RKO (cell line): Measurements from ENCODE around the gene RFC2.
A peak's percentile ranks its signal among the peaks of the same experiment; 100 is the strongest.
"Not testable (repeated sequence)": the region's sequence is repeated elsewhere in the genome, so short reads cannot be mapped to it uniquely, and the experiment has no call there.

Experiments
- DNase-seq: peaks from one replicate; pipeline ENCODE4 v3.0.0-alpha.2; 2016; ENCODE audit warnings: low spot score

The RFC2 gene

DNA sequence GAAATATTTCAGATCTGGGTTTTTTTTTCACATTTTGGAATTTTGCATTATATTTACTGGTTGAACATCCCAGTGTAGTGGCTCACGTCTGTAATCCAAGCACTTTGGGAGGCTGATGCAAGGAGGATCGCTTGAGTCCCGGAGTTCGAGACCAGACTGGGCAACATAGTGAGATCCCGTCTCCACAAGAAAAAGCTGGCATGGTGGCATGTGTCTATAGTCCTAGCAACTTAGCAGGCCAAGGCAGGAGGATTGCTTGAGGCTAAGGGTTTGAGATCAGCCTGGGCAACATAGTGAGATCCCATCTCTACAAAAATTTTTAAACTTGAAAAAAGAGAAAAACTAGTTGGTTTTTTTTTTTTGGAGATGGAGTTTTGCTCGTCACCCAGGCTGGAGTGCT, 6.0 kb downstream of the RFC2 start:
- no peak for DNase-seq

DNA sequence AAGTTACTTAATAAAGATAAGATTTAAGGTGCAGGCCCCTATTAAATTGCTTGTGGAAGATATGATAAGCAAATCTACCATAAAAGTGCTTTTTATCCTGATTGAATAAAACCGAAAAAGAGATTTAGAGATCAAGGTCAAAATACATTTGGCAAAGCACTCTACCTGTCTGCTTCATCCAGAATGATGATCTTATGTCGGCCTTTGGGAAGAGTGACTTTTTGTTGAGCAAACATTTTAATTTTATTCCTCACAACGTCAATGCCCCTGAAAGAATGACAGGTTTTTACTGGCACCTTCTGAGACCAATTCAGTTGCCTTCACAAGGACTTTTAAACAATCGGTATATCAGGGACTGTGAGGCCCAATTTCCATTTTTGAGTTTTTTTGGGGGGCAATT, 7.7 kb downstream of the RFC2 start:
- no peak for DNase-seq

DNA sequence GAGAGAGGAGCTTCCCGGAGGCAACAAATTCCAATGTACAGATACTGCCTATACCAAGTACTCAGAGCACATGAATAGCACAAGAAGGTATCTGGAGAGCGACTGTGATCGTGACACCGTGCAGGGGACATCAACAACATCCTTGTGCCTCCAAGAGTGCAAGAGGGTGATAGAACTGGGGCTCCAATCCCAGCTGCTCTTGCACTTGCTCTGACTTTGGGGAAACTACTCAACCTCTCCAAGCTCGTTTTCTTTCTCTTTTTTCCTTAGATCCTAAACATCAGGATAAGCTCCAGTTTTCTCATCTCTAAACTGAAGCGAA, 12.1 kb downstream of the RFC2 start:
- no peak for DNase-seq

DNA sequence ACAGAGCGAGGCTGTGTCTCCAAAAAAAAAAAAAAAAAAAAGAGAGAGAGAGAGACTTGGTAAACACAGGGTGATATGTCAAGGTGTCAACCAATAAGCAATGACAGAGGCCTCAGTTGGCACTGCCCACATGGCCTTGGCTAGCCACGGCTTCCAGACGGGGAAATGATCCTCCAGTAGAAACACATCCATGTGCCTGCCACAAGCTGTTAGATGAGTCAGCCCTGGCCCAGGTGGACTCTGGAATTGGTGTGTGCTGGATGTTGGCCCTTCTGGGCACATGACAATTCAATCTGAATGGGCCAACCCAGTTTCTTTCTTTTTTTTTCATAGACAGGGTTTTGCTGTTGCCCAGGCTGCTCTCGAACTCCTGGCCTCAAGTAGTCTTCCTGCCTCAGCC, 13.7 kb downstream of the RFC2 start:
- no peak for DNase-seq

DNA sequence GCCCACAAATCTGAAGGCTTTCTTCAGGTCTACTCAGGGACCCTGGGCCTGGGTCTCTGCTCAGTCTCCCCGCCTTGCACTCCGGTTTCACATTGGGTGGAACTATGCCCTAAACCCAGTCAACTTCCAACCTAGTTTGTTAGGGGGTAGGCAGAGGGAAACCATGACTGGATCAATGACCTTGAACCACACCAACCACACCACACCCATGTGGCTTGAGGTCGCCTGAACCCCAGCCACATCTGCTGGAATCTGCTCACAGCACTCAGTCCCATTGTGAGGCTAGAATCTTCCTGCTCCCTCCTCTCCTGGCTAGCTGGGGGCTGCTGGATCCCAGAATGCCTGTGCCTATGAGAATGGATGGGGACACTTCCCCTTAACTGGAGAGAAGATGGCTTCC, 17.9 kb downstream of the RFC2 start:
- DNase-seq = no peak

DNA sequence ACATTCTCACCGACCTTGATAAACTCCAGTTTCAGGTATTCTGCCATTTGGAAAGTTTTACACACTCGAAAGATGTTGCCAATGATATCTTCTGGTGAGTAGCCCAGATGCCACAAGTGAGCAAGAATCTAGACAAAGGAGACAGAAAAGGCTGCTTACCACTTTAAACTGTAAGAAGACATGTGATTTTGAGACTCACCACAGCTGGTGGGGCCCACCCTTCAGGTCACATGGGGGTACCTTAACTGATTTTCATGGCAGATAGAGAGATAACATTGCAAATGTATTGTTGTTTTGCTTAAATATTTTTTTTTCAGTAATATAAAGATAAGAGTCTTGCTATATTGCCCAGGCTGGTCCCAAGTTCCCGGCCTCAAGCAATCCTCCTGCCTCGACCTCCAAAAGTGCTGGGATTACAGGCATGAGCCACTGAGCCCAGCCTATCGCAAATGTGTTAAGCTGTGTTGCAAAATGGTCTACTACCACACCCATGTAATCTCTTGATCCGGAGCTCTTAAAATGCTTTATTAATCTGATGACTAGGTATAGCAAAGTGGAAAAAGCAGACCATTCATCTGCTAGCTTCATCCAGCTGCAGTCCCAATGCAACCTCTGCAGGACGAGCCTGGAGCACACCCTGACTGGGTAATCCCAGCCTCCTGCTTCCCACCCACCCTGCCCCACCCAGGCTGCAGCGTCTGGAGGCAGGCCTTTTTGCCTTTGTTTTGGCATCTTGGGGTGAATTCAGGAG, 18.5 kb downstream of the RFC2 start:
- no peak for DNase-seq

DNA sequence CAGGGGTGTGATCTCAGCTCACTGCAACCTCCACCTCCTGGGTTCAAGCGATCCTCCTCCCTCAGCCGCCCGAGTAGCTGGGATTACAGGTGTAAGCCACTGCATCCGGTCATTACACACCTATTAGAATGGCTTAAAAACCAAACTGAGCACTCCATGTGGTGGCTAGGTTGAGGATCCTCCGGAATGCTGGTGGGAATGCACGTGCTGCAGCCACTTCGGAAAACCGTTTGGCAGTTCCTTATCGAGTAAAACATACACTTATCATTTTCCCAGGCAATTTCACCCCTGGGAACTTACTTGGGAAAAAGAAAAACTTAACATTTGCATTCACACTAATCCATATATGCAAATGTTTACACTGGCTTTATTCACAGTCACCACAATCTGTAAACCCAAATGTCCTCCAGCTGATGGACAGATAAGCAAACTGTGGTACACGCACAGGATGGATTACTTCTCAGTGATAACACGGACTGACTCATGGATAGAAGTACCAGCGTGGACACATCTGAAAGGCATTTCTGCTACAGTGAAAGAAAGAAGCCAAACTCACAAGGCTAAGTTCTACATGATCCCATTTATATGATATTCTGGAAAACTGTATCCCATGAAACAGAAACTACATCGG, 20.4 kb downstream of the RFC2 start:
- DNase-seq = peak; percentile 38

DNA sequence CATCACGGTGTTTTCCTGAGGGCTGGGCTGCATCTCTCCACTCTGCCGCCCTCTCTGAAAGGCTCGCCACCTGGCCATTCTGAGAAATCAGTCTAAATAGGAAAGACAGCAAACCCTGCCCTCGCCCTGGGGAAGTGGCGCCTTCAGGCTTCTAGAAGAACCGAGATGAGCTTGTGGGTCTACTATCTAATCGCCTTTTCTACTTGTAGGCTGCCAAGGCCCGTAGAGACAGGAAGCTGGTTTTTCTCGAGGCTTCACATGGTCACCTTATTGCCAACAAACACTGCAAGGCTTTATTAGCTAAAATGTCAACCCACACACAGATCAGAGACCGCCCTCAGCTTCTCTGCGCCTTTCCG, 23.0 kb downstream of the RFC2 start:
- DNase-seq = no peak

DNA sequence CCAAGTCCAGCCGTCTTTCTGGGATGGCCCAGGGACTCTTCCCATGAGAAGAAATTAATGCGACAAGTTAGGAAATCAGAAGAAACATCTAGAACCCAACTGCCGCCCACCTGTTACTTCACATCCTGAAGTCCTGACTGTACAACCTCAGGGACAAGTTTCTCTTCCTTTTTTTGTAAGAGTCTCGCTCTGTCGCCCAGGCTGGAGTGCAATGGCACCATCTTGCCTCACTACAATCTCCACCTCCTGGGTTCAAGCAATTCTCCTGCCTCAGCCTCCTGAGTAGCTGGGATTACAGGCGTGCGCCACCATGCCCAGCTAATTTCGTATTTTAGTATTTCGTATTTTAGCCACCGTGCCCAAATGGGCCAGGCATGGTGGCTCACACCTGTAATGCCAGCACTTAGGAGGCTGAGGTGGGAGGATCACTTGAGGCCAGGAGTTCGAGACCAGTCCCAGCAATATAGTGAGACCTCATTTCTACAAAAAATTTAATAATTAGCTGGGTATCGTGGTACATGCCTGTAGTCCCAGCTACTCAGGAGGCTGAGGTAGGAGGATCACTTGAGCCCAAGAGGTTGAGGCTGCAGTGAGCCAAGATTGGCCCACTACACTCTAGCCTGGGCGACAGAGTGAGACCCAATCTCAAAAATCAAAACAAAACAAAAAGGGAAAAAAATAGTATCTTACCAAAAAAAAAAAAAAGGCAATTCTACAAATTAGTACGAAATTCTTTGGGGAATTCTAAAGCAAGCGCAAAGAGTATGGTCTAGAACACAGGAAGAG, 23.6 kb downstream of the RFC2 start:
- no peak for DNase-seq

DNA sequence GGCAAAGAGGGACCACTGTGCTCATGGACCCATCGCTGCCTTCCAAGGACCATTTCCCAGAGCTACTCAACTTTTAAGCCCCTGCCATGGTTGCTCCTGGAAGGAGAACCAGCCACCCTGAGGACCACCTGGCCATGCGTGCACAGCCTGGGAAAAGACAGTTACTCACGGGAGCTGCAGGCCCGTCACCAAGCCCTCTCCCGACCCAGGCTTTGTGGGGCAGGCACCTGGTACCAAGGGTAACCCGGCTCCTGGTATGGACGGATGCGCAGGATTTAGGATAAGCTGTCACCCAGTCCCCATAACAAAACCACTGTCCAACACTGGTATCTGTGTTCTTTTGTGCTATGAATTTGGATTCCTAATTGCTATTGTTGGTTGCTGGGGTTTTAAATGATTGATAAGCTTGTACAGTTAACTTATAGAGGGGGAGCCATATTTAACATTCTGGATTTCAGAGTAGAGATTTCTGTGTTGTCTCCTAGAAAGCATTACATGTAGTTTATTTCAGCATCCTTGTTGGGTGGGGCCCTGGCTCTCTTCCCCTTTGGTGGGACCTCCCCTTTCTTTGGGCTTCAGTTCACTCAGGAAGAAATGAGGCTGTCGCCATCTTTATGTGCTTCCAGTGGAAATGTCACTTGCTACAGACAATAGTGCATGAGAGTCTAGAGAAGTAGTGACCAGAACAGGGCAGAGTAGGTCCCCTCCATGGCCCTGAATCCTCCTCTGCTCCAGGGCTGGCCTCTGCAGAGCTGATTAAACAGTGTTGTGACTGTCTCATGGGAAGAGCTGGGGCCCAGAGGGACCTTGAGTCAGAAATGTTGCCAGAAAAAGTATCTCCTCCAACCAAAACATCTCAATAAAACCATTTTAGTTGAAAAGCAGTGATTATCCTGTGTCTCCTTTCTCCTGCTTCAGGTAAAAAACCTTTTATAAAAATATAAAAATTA, 25.0 kb downstream of the RFC2 start:
- DNase-seq = no peak

DNA sequence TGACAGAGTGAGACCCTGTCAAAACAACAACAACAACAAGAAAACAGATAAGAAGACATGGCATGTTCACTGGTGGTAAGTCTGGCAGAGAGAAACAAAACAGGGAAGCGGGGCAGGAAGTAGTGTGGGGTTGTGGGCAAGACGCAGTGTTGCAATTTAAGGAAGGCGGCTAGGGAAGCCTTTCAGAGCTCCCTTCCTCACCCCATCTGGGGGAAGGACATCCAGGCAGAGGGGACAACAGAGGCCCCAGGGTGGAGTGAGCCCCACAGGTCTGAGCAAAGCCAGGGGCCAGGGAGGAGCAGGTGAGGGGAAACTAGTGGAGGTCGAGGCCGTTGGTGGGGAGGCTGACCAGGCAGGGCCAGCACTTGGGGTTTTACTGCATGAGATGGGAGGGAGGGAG, 27.6 kb downstream of the RFC2 start:
- DNase-seq = no peak

DNA sequence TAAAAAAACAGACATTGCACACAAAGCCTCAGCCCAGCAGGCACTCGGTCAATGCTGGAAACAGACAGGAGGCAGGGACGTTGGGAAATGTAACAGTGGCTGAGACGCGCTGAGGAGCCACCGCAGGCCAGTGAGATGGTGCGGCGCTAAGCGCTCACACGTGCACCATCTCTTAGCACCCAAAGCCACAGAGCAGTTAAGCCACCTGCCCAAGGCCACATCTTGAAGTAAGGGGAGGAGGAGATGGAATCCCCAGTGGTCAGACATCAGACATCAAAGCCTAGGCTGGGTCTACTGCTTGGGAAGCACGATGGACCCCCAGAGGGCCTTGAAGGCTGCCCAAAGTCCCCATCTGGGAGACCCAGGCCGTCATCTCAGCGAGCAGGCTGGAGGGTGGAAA, 28.8 kb downstream of the RFC2 start:
- no peak for DNase-seq

DNA sequence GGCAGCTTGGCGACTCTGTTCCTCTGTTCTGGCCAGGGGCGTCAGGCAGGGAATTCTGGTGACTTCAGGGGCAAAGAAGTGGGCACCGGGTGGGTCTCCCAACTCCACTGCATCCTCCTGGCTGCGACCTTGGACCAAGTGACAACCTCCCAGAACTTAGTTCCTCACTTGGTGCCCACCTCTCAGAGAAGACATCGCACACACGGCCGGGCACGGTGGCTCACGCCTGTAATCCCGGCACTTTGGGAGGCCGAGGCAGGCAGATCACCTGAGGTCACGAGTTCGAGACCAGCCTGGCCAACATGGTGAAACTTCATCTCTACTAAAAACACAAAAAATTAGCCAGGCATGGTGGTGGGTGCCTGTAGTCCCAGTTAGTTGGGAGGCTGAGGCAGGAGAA, 29.3 kb downstream of the RFC2 start:
- not testable (repeated sequence) for DNase-seq

DNA sequence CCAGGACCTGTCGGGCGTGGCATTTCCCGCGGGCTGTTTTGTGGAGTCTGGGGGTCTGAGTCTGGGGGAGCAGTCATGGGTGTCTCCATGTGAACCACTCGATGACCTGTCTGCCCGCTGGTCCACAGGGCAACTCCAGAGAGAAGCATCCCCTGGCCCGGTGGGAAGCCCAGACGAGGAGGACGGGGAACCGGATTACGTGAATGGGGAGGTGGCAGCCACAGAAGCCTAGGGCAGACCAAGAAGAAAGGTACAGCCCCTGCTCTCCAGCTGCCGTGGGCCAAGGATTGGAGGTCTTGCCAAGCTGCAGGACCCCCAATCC, 29.7 kb downstream of the RFC2 start:
- DNase-seq = no peak

DNA sequence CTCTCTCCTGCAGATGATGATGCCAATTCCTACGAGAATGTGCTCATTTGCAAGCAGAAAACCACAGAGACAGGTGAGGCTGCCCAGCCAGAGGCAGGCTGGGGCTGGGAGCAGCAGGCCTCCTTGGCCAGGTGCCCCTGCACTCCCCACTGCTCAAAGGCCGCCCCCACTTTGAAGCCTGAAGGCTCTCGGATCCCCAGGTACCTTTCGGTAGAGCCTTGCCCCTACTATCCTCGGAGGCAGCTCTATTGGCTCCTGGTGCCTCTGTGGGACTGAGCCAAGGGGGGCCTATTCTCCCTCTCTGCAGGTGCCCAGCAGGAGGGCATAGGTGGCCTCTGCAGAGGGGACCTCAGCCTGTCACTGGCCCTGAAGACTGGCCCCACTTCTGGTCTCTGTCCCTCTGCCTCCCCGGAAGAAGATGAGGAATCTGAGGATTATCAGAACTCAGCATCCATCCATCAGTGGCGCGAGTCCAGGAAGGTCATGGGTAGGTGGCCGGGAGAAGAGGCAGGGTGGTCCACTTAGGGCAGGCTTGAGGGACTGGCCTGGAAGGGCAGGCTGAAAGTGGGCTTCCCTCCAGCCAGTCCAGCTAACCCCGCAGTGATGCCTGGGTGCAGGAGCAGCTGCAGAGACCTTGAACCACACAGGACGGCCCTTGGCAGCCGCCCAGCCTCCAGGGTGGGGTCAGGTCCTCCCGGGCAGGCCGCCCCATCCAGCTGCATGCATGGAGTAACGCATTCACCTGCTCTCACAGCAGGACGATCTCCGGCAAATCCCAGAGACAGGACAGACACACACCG, 30.3 kb downstream of the RFC2 start:
- no peak for DNase-seq

DNA sequence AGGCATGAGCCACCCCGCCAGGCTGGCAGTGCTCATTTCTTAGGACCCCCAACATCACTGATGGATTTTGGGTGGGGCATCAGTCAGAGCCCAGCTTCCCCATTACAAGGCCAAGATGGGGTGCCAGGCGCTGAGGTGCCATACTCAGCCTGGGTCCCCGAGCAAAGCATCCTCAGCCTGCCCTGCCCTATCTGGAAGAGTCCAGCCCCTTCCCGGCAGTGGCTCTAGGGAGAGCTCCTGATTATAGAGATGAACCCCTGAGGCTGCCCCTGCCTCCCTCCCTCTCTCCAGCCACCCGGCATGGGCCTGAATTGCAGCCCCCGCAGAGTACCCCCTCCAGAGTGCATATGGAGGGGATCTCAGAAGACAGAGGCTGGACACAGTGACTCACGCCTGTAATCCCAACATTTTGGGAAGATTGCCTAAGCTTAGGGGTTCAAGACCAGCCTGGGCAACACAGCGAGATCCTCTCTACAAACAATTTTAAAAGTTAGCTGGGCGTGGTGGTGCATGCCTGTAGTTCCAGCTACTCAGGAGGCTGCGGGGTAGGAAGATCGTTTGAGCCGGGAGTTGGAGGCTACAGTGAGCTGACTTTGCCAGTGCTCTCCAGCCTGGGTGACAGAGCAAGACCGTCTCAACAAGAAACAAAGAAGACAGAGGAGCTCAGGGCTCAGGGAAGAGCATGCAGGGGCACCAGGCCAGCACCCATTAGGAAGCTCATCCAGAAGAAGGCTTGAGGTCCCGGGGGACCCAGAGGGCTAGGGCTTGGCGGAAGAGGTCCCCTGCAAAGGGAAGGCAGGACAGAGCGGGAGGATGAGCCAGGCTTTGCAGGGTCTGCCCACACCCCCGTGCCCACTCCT, 31.1 kb downstream of the RFC2 start:
- DNase-seq = no peak

DNA sequence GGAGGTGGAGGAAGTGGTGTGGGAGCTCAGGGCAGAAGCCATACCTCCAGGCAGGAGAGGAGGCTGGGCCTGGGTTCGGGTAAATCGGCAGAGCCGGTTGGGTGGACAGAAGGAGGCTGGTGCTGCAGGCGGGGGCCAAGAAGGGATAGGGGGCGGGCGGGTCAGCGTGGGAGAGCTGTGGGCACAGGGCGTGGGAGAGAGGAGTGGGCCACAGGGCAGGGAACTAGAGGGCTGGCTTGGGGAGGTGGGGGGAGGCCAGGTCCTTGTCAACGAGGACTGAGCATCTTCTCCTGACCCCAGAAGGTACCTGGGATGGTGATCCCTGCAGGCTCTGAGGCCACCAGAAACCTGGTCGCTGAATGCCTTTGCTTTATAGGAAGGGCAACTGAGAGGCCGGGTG, 32.5 kb downstream of the RFC2 start:
- DNase-seq = no peak

DNA sequence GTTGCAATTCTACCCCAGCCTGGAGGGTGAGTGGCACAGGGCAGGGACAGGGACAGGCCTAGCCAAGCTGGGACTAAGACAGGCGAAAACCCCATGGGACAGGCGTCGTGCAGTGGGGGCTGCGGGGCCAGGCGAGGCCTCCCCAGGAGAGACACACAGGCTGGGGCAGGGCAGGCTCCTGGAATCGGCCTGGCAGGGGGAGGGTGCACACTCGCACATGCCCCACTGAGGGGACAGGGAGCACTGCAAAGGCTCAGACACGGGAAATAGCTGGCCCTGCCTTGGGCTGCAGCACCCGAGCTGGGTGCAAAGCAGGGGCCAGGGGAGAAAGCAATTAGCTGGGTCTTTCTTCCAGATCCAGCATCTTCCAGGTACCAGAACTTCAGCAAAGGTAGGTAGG, 34.0 kb downstream of the RFC2 start:
- DNase-seq = no peak

DNA sequence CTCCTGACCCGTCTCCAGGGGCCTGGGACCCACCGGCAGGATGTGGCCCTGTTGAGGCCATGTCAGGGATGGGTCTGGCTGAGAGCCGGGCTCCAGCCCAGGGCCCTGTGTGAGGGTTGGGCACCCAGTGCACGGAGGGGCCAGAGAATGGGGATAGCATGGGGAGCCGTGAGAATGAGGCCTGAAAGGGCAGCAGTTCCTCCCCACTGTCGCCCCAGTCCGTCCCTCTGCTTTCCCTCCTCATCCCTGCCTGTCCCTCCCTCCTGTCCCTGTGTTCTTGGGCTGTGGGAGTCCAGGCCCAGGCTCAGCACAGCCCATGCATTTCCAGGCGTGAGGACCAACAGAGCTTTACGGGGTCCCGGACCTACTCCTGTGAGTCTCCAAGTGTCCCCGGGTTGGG, 34.8 kb downstream of the RFC2 start:
- DNase-seq = no peak

DNA sequence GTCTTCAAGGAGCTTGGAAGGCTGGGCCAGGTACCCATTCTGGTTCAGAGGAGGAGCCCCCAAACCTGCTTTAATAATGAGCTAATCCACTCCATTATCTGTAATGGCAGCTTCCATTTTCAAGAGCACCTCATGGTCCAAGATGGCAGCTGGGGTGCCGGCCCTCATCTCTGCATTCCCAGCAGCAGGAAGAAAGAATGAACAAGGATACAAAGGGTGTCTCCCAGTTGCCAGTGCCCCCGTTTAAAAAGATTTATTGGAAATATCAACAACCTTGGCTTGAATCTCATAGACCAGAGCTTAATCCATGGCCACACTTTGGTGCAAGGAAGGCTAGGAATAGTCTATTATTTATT, 35.9 kb downstream of the RFC2 start:
- no peak for DNase-seq
